K562 (cell line): ENCODE data around the gene ZNF800. TPM values are rescaled to one million over a fixed set of nuclear protein-coding genes. Genes with fewer than 3 reads are reported as not detected.

Experiments used
- GATAD2B ChIP-seq: fragments of 450-650 bp; IDR thresholded peaks from 2 replicates; pipeline ENCODE4 v1.6.1; 2017; ENCODE audit warnings: mild to moderate bottlenecking, borderline replicate concordance
- JUND ChIP-seq, 2 experiments: IDR thresholded peaks; 2 replicates in 1 of 2; 3 replicates in 1 of 2; pipeline ENCODE4 v1.6.1; 2011; ENCODE audit warnings: borderline replicate concordance in 2 of 2, low read depth in 2 of 2, low read length in 2 of 2, improper control_type of control experiment in 1 of 2, missing biosample characterization in 1 of 2, missing genetic modification characterization in 1 of 2, missing genetic modification reagents in 1 of 2
- KDM1A ChIP-seq, 2 experiments: fragments of 450-650 bp; IDR thresholded peaks; 2 replicates each; pipeline ENCODE4 v1.6.1; 2016; ENCODE audit warnings: mild to moderate bottlenecking in 2 of 2
- MEIS2 ChIP-seq: fragments of 450-650 bp; IDR thresholded peaks from 2 replicates; pipeline ENCODE4 v1.6.1; 2014; ENCODE audit warnings: mild to moderate bottlenecking; ENCODE audit not compliant: partially characterized antibody
- NFE2L1 ChIP-seq: fragments of 450-650 bp; IDR thresholded peaks from 2 replicates; pipeline ENCODE4 v1.6.1; 2016; ENCODE audit warnings: missing genetic modification characterization, low read depth, mild to moderate bottlenecking, missing compliant biosample characterization, moderate library complexity, borderline replicate concordance
- NR2C1 ChIP-seq, 2 experiments: fragments of 450-650 bp; IDR thresholded peaks; 2 replicates each; pipeline ENCODE4 v1.6.1; 2017; ENCODE audit warnings: mild to moderate bottlenecking in 2 of 2, antibody characterized with exemption in 1 of 2, inconsistent platforms in 1 of 2, missing compliant biosample characterization in 1 of 2, missing genetic modification characterization in 1 of 2
- NRF1 ChIP-seq, 2 experiments: fragments of 450-650 bp; IDR thresholded peaks in 1 of 2; conservative IDR thresholded peaks in 1 of 2; 2 replicates each; pipeline ENCODE4 v1.6.1; 2014; ENCODE audit warnings: mild to moderate bottlenecking in 2 of 2
- POLR2A ChIP-seq: fragments of 450-650 bp; conservative IDR thresholded peaks from 2 replicates; pipeline ENCODE4 v1.6.1; 2016
- RCOR1 ChIP-seq, 2 experiments: IDR thresholded peaks; 2 replicates each; pipeline ENCODE4 v1.6.1; 2012; ENCODE audit warnings: low read depth in 2 of 2, low read length in 2 of 2, borderline replicate concordance in 1 of 2, improper control_type of control experiment in 1 of 2
- SIN3B ChIP-seq: fragments of 450-650 bp; IDR thresholded peaks from 2 replicates; pipeline ENCODE4 v1.6.1; 2017; ENCODE audit warnings: low read depth, mild to moderate bottlenecking, moderate library complexity
- ZBTB12 ChIP-seq: fragments of 250-450 bp; sonication (Bioruptor Pico); IDR thresholded peaks from 2 replicates; pipeline ENCODE4 v1.4.0; 2020
- ZBTB2 ChIP-seq: fragments of 450-650 bp; IDR thresholded peaks from 2 replicates; pipeline ENCODE4 v1.6.1; 2016; ENCODE audit warnings: antibody characterized with exemption
- ZNF197 ChIP-seq: fragments of 200-800 bp; sonication (Bioruptor generic); IDR thresholded peaks from 2 replicates; pipeline ENCODE4 v1.6.1; 2016; ENCODE audit warnings: low read depth, missing genetic modification characterization, missing compliant biosample characterization
- ZNF384 ChIP-seq: IDR thresholded peaks from 2 replicates; pipeline ENCODE4 v1.6.1; 2012; ENCODE audit warnings: low read depth, low read length, improper control_type of control experiment
- ZNF407 ChIP-seq: fragments of 450-650 bp; IDR thresholded peaks from 2 replicates; pipeline ENCODE4 v1.6.1; 2016; ENCODE audit warnings: low read depth
- ZNF696 ChIP-seq: fragments of 250-450 bp; sonication (Bioruptor Pico); conservative IDR thresholded peaks from 2 replicates; pipeline ENCODE4 v1.4.0; 2020; ENCODE audit warnings: mild to moderate bottlenecking, moderate library complexity
- polyA plus RNA-seq, 8 experiments: library from polyadenylated mRNA; depleted of rRNA in 4 of 8; stranded (reverse) in 5 of 8; unstranded in 3 of 8; fragments of >200 nt; fragmentation: Nextera tagmentation in 2 of 8; fragmentation: Illumina TruSeq in 1 of 8; extraction: Ambion mirVana in 2 of 8; extraction: Trizol in 1 of 8; gene quantifications; 2 replicates each; pipeline versions ENCODE4 v1.2.1 to v1.2.3, GENCODE V29; 2011 to 2014; ENCODE audit warnings: inconsistent platforms in 1 of 8, missing spikeins in 1 of 8
- total RNA-seq, 7 experiments: library from RNA; depleted of rRNA in 6 of 7; stranded (reverse); fragments of >200 nt in 6 of 7; fragmentation: Illumina TruSeq in 2 of 7; extraction: Trizol in 2 of 7; gene quantifications; 2 replicates each; pipeline versions ENCODE4 v1.2.1 to v1.2.3, GENCODE V29; 2011 to 2021; ENCODE audit warnings: low replicate concordance in 1 of 7

ZNF800 gene
- total and polyA plus RNA-seq, 9 of the 15 experiments (the other 6 are each of a cell fraction or from before 2014, with no cell fraction given) = 7.5 to 58.3 (median 33.4) TPM

GRCh38 chr7:127383123-127383835, 9.2 kb downstream of the ZNF800 start (continued):
- no peak for TF ChIP-seq ZNF407
- peak; percentile 21 to 43; a peak in 2 of 4 replicates for TF ChIP-seq KDM1A (IDR thresholded peaks at IDR 0.05)
- no peak for TF ChIP-seq ZNF197 (CRISPR knock-in tag)
- 0 out of 2 replicates have a peak, but pooled peaks have one; percentile 20 for TF ChIP-seq NR2C1 (IDR thresholded peaks at IDR 0.05)
- TF ChIP-seq NR2C1 (tag; IDR thresholded peaks at IDR 0.05) = peak; percentile 45
- 0 out of 4 replicates have a peak, but pooled peaks of 1 of the 2 experiments have one; percentile 3 for TF ChIP-seq RCOR1 (IDR thresholded peaks at IDR 0.05; ENCODE audit: borderline replicate concordance in 1 of 2, low read depth in 2 of 2, low read length in 2 of 2)
- TF ChIP-seq ZBTB2 = peak; percentile 74
- 0 out of 2 replicates have a peak, but pooled peaks have one; percentile 2 for TF ChIP-seq SIN3B
- peak; percentile 90 for TF ChIP-seq NFE2L1
- TF ChIP-seq ZNF696 (CRISPR knock-in tag) = no peak
- TF ChIP-seq POLR2A = peak; percentile 41; the same call in 1 of the 2 replicates
- peak in 1 of 2 experiments; percentile 29; a peak in 1 of 4 replicates for TF ChIP-seq NRF1 (conservative IDR thresholded peaks at IDR 0.05 in 1 of 2, IDR thresholded peaks at IDR 0.05 in 1 of 2)
- TF ChIP-seq GATAD2B = 0 out of 2 replicates have a peak, but pooled peaks have one; percentile 49
- no peak for TF ChIP-seq ZBTB12 (CRISPR knock-in tag)
- TF ChIP-seq ZNF384 = no peak
- peak; percentile 76 for TF ChIP-seq MEIS2
- peak; percentile 90 for TF ChIP-seq JUND (IDR thresholded peaks at IDR 0.05; ENCODE audit: borderline replicate concordance, low read depth, low read length)
- TF ChIP-seq JUND (tag; IDR thresholded peaks at IDR 0.05; ENCODE audit: borderline replicate concordance, low read depth, low read length) = peak; percentile 89
